HUES64 (cell line): ENCODE measurements around the gene SART3.
"Not testable (repeated sequence)": the region's sequence is repeated elsewhere in the genome, so short reads cannot be mapped to it uniquely, and the experiment has no call there.

ENCODE experiments used
- H3K27ac ChIP-seq: 2 replicates; pipeline ENCODE4 v1.7.0; 2013; ENCODE audit warnings: low read depth, low read length, inconsistent platforms
- H3K27me3 ChIP-seq: 2 replicates; pipeline ENCODE4 v1.6.1; 2013; ENCODE audit warnings: mild to moderate bottlenecking, low read length; ENCODE audit not compliant: insufficient read depth
- H3K36me3 ChIP-seq: 2 replicates; pipeline ENCODE4 v1.6.1; 2013; ENCODE audit warnings: mild to moderate bottlenecking, low read length; ENCODE audit not compliant: insufficient read depth
- H3K4me1 ChIP-seq: 2 replicates; pipeline ENCODE4 v1.6.1; 2013; ENCODE audit warnings: mild to moderate bottlenecking, low read length, moderate library complexity; ENCODE audit not compliant: insufficient read depth
- H3K4me3 ChIP-seq: 2 replicates; pipeline ENCODE4 v1.5.1; 2013; ENCODE audit warnings: mild to moderate bottlenecking, low read length, moderate library complexity
- H3K9ac ChIP-seq: 2 replicates; pipeline ENCODE4 v1.6.1; 2013; ENCODE audit warnings: mild to moderate bottlenecking, low read depth, low read length
- H3K9me3 ChIP-seq: 2 replicates; pipeline ENCODE4 v1.6.1; 2013; ENCODE audit warnings: low read depth, low read length; ENCODE audit not compliant: insufficient read depth
- WGBS: fragments of 150-250, 120-280 bp; methylation state at CpG from one replicate; pipeline ENCODE4 v1.1.7; 2013; ENCODE audit warnings: missing lambda C conversion rate; 5-methylcytosine and 5-hydroxymethylcytosine counted together

Gene SART3

GRCh38 chr12:108559007-108559655 is 1.8 kb downstream of the SART3 start:
- H3K27ac ChIP-seq = no peak overlapping the region
- no peak overlapping the region for H3K9ac ChIP-seq
- 92% methylated on average over 13 of the region's 14 CpGs for WGBS
- H3K4me3 ChIP-seq = peak overlapping the region; percentile 89
- no peaks in the 10 kb centered on the region for H3K9me3 ChIP-seq
- H3K36me3 ChIP-seq = peaks cover 35% of the 10 kb centered on the region
- no peaks in the 10 kb centered on the region for H3K27me3 ChIP-seq
- peaks cover 4% of the 10 kb centered on the region; the same call in 1 of the 2 replicates for H3K4me1 ChIP-seq

GRCh38 chr12:108555383-108555782 is 5.6 kb downstream of the SART3 start:
- WGBS = 94% methylated on average over 7 of the region's 9 CpGs
- not testable (repeated sequence) for H3K27me3 ChIP-seq, H3K4me3 ChIP-seq, H3K27ac ChIP-seq, H3K9me3 ChIP-seq, H3K9ac ChIP-seq, H3K4me1 ChIP-seq
- peaks cover 30% of the 10 kb centered on the region for H3K36me3 ChIP-seq

- no peak overlapping the region for H3K4me3 ChIP-seq
- H3K9me3 ChIP-seq = no peaks in the 10 kb centered on the region
- H3K4me1 ChIP-seq = no peaks in the 10 kb centered on the region
- WGBS = 86% methylated on average over 5 of the region's 5 CpGs
- no peak overlapping the region for H3K9ac ChIP-seq
- peaks cover 37% of the 10 kb centered on the region for H3K36me3 ChIP-seq
- no peaks in the 10 kb centered on the region for H3K27me3 ChIP-seq
- H3K27ac ChIP-seq = no peak overlapping the region
Observed at GRCh38 chr12:108553799-108554198, 7.2 kb downstream of the SART3 start.

- H3K27me3 ChIP-seq = no peaks in the 10 kb centered on the region
- H3K4me3 ChIP-seq = no peak overlapping the region
- no peaks in the 10 kb centered on the region for H3K4me1 ChIP-seq
- WGBS = 97% methylated on average over 5 of the region's 5 CpGs
- no peak overlapping the region for H3K27ac ChIP-seq
- H3K9ac ChIP-seq = no peak overlapping the region
- peaks cover 42% of the 10 kb centered on the region for H3K36me3 ChIP-seq
- H3K9me3 ChIP-seq = no peaks in the 10 kb centered on the region
Observed at GRCh38 chr12:108551535-108551934, 9.4 kb downstream of the SART3 start.

- H3K36me3 ChIP-seq = peaks cover 54% of the 10 kb centered on the region
Observed at GRCh38 chr12:108548954-108549521, 11.9 kb downstream of the SART3 start.

DNA sequence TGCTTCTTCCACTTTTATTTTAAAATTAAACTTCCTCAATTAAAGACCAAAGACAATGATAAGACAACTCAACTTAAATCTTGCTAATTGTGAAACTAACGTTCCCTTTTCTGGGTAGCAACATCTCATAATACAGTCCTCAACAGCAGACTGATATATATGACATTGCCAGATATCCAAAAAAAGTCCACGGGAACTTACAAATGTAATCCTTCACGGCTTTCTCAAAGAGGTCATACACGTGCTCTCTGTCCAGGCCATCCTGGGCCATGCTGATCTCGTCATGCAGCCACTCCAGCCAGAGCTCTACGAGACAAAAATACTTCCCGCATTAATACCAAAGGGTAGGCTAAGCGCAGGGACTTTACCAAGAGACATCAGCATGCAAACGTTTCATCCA is 13.3 kb downstream of the SART3 start:
- Histone ChIP-seq H3K4me1 (no peaks in the 10 kb centered on the region), H3K27ac (no peak overlapping the region), H3K9ac (no peak overlapping the region), H3K27me3 (no peaks in the 10 kb centered on the region), H3K9me3 (no peaks in the 10 kb centered on the region), H3K36me3 (peaks cover 68% of the 10 kb centered on the region), H3K4me3 (no peak overlapping the region)
- 94% methylated on average over 9 of the region's 9 CpGs for WGBS

More at GRCh38 chr12:108548954-108549521, 11.9 kb downstream of the SART3 start:
- H3K4me1 ChIP-seq = no peaks in the 10 kb centered on the region
- no peak overlapping the region for H3K27ac ChIP-seq
- H3K9ac ChIP-seq = no peak overlapping the region
- no peaks in the 10 kb centered on the region for H3K27me3 ChIP-seq
- H3K9me3 ChIP-seq = no peaks in the 10 kb centered on the region
- 89% methylated on average over 7 of the region's 7 CpGs for WGBS
- no peak overlapping the region for H3K4me3 ChIP-seq

- H3K36me3 ChIP-seq = peaks cover 87% of the 10 kb centered on the region
- no peak overlapping the region for H3K9ac ChIP-seq
- 96% methylated on average over 3 of the region's 3 CpGs for WGBS
- H3K4me3 ChIP-seq = no peak overlapping the region
- H3K27me3 ChIP-seq = no peaks in the 10 kb centered on the region
- no peaks in the 10 kb centered on the region for H3K4me1 ChIP-seq
- H3K9me3 ChIP-seq = no peaks in the 10 kb centered on the region
- H3K27ac ChIP-seq = no peak overlapping the region
Observed at GRCh38 chr12:108543652-108544051, 17.3 kb downstream of the SART3 start.

DNA sequence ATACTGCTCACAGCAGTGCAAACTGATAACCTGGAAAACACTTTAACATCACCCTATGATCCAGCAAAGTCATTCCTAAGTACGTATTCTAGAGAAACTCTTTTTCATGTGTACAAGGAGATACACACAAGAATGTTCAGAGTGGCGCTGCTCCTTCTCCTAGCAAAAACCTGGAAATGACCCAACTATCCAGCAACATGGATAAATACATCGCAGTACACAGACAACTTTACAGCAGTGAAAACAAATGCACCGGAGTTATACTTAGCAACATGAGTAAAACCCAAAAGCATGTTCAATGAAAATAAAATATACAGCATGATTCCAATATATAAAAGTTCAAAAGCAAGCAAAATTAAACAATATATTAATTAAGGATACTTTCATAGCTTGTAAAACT is 18.7 kb downstream of the SART3 start:
- Histone ChIP-seq H3K9ac (no peak overlapping the region), H3K9me3 (no peaks in the 10 kb centered on the region), H3K27ac (no peak overlapping the region), H3K4me1 (no peaks in the 10 kb centered on the region), H3K36me3 (peaks cover 87% of the 10 kb centered on the region), H3K27me3 (no peaks in the 10 kb centered on the region), H3K4me3 (no peak overlapping the region)
- WGBS = 95% methylated on average over 4 of the region's 4 CpGs

GRCh38 chr12:108538616-108539195 is 22.3 kb downstream of the SART3 start:
- Histone ChIP-seq H3K27ac (no peak overlapping the region), H3K36me3 (peaks cover 87% of the 10 kb centered on the region)

DNA sequence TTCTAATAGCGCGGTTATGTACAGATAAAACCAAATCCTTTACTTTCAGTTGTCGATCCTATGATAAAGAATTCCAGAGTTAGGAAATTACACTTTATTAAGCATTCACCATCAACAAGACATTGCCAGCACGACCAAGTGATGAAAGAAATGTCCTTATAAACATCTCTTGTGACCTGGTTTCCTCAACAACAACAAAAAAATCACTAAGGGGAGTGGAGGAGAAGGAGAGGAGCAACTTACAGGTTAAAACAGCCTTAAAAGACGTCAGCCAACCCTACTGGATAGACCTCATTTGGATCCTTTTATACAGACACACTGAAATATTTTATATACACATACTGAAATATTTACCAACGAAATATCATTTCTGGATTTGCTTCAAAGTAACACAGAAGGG is 22.8 kb downstream of the SART3 start:
- 95% methylated on average over 5 of the region's 6 CpGs for WGBS
- no peak overlapping the region for H3K9ac ChIP-seq
- no peak overlapping the region for H3K27ac ChIP-seq
- H3K9me3 ChIP-seq = no peaks in the 10 kb centered on the region
- no peaks in the 10 kb centered on the region for H3K27me3 ChIP-seq
- peaks cover 87% of the 10 kb centered on the region for H3K36me3 ChIP-seq
- no peaks in the 10 kb centered on the region for H3K4me1 ChIP-seq
- H3K4me3 ChIP-seq = no peak overlapping the region

More at GRCh38 chr12:108538616-108539195, 22.3 kb downstream of the SART3 start:
- no peak overlapping the region for H3K9ac ChIP-seq
- no peaks in the 10 kb centered on the region for H3K27me3 ChIP-seq
- H3K4me3 ChIP-seq = no peak overlapping the region
- H3K4me1 ChIP-seq = no peaks in the 10 kb centered on the region
- H3K9me3 ChIP-seq = no peaks in the 10 kb centered on the region
- 97% methylated on average over 10 of the region's 10 CpGs for WGBS

DNA sequence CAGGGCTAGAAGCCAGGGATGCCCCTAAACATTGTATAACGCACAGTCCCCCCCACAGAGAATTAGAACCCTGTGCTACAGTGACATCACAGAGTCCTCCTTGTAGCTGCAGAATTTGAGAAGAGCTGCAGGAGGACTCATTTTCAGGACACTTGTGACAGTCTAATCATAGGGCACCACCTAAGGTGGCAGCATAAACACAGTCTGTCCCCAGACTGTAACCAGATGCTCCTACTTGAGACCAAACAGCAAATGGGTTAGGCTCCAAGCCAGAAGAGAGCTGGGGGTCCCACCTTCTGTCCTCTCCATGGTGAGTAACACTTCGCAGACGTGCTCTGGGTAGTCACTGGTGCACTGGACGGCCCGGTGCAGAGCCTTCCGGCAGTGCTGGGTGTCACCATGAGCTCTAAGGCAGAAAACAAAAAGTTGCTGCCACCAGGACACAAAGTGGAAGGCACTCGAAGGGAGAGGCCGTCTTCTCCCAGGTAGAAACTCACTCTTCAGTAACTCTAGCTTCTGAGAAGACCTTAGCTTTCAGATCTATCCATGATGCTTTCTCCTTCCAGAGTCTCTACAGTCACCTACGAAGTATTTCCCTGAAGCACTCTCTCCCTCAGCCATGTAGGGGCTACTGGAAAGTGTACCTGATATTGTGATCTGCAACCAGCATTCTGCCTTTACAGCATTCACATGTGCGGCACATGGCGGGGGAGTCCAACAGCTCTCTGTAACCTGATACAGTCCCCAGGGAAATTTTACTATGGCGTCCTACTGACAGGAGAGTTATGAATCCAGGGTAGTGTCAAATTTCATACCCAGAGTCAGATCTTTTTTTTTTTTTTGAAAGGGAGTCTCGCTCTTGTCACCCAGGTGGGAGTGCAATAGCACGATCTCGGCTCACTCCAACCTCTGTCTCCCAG is 28.8 kb downstream of the SART3 start:
- whole genome bisulfite sequencing = 95% methylated on average over 15 of the region's 15 CpGs
- Histone ChIP-seq H3K9ac (no peak overlapping the region), H3K4me1 (no peaks in the 10 kb centered on the region), H3K36me3 (peaks cover 98% of the 10 kb centered on the region), H3K4me3 (no peak overlapping the region), H3K27me3 (no peaks in the 10 kb centered on the region), H3K9me3 (no peaks in the 10 kb centered on the region), H3K27ac (no peak overlapping the region)
